HG02852 (cell line): Measurements from ENCODE around the gene SLC28A2.
"Not testable (repeated sequence)": the region's sequence is repeated elsewhere in the genome, so short reads cannot be mapped to it uniquely, and the experiment has no call there.

Experiments used
- ATAC-seq: cut with Tn5 transposase; IDR thresholded peaks from one replicate; pipeline ENCODE4 v1.9.1; 2021; ENCODE audit warnings: mild to moderate bottlenecking, moderate library complexity; ENCODE audit not compliant: unreplicated experiment

Gene SLC28A2

DNA sequence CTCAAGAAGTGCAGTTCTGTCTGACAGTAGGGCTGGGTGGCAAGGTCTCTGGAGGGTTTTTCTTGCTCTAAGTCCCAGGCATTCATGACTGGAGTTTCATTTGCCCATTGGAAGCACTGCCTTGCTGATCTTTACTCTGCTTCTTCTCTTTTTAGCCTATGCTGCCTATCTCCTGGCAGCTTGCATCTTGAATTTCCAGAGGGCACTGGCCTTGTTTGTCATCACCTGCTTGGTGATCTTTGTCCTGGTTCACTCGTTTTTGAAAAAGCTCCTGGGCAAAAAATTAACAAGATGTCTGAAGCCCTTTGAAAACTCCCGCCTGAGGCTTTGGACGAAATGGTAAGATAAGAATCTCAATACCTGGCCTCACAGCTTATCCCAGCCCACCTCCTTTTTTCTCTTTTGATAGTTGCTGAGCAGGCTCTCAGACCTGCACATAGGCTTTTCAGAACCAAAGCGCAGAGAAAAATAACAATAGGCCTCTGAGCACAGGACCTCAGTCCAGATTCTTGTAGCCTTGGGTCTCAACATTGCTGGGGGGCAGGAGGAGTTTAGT lies 10.9 kb downstream of the SLC28A2 start:
- no peak for ATAC-seq

DNA sequence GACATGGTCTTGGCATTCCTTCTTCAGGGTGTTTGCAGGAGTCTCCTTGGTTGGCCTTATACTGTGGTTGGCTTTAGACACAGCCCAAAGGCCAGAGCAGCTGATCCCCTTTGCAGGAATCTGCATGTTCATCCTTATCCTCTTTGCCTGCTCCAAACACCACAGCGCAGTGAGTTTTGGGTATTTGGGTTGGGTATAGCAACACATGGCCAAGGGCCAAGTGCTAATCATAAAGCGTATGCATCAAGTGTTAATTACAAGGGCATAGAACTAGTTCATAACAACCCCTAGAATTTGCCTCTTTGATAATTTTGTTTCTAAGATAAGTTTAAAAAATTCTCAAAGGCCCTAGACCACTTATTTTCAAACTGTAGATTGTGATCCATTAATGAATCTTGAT lies 11.8 kb downstream of the SLC28A2 start:
- ATAC-seq = no peak

DNA sequence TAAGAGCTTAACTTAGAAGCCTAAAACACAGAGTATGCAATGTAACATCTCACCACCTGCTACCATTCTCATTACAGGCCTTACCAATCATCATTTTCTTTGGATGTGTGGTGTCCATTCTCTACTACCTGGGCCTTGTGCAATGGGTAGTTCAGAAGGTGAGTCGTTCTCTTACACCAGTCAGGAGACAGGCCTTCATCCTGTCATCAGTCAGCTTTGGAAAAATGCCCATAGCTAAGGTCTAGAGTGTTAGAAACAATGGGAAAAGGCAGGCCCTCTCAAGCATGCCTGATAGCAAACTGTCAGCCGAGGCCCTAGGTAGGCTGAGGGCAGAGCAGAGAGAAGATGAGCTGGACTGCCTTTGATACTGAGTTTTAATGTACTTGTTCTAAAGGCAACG lies 13.5 kb downstream of the SLC28A2 start:
- ATAC-seq = no peak

DNA sequence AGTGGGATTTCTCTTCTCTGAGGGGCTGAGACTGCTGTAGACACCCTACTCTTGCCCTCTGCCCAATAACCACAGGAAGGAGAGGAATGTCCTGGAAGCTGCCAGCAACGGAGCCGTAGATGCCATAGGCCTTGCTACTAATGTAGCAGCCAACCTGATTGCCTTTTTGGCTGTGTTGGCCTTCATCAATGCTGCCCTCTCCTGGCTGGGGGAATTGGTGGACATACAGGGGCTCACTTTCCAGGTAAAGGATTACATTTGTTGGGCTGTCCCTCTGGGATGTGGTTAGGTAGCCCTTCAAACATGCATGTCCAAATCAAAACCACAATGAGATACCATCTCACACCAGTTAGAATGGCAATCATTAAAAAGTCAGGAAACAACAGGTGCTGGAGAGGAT lies 16.1 kb downstream of the SLC28A2 start:
- ATAC-seq = no peak

DNA sequence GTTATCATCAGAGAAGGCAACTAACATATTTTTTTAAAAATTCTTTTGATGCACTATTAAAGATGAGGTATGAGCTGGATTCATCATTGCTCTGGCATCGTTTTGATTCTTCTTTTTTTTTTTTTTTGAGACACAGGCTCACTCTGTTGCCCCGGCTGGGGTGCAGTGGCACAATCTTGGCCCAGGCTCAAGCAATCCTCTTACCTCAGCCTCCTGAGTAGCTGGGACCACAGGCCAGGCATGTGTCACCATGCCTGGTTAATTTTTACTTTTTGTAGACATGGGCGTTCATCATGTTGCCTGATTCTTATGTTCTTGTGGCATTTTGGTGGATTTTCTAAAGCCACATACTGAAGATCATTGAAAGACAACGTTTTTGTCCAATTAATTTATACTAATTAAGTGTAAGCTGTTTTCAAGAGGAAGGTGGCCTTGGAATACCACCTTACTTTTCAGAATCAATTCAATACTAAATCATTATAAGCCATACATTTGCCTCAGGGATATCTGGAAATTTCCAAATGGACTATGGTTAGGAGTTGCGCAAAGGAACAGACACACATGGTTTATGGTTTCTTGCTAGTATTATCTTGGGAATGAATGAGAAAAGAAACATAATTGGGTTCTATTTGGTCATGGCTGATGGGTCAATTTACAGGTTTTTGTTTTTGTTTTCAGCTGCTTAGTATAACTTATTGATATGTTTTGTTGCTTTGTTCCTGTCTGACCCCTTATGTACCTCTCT lies 22.8 kb downstream of the SLC28A2 start:
- ATAC-seq = no peak

DNA sequence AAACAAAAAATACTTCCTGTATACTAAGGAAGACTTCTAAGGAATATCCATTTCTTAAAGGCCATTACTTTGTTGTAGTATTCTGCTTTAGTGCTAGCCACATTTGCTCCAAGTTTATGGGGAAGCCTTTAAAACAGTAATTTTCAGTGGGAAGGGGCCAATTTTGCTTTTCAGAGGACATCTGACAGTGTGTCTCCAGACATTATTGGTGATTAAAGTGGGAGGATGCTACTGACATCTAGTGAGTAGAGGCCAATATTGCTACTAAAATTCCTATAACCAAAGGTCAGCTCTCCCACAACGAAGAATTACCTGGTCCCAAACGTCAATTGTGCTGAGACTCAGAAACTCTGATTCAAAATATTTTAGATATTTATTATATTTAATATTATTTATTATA lies 24.8 kb downstream of the SLC28A2 start:
- no peak for ATAC-seq

DNA sequence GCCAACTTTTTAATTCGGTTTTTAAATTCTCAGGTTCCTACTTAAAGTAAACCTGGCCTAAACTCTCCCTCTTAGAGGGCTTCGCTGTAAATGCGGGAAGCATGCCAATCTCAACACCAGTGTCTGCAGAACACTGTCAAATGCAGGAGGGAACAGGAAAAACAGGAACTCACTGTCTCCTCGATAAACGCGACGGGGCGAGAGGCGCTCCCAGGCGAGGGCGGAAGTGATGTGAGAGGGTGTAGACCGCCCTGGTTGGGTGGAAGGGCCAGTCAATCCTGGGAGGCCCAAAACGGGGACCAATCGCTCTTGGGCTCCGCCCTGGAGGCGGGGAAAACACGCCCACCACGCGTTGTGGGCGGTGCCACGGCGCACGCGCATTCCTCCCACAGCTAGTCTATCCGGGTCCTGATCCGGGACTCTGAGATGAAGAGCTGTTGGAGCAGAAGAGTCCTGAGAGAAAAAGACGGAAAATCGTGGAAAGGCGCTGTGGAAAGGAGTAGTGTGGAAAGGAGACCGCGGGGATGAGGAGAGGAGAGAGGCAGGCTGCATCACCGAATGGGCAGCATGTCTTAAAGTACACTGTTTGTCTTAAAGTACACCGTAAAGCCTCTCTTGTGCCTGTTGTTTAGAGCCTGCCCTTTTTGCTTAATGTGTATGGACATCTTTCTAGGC lies 27.1 kb downstream of the SLC28A2 start:
- ATAC-seq = peak; percentile 100

DNA sequence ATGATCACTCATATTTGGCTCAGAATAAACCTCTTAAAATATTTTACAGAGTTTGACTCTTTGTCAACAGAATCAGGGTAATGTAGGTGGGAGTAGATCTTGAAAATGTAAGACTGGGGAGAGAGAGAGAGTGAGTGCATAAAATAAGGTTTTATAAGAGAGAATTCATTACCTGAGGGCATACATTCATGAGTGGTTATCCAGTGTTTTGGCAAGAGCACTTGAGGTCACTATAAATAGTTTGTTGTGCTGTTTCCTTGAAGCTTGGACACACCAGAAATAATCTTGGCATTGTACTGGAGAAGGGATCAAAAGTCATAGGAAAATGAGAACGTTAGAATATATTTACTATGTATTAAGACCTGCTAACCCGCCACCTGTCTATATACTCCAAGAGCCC lies 33.4 kb downstream of the SLC28A2 start:
- no peak for ATAC-seq

DNA sequence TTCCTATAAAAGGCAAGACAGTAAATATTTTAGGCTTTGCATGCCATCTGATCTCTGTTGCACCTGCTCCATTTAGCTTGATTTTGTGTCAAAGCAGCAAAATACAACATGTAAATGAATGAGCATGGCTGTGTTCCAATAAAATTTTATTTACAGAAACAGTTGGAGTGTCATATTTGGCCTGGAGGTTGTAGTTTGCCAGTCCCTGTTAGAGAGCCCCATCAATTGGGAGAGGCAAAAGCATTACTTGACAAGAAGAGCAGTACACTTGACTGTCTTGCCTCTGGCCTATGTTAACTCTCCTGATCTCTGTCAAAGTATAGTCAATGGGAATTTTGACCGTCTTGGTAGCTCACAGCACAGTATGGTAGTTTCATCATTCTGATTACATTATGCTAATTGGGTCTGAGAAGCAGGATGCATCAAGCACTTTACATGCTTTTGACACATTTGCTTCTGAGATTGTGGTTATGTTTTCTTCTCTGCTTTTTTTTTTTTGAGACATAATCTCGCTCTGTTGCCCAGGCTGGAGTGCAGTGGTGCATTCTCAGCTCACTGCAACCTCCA lies 35.4 kb downstream of the SLC28A2 start:
- no peak for ATAC-seq

DNA sequence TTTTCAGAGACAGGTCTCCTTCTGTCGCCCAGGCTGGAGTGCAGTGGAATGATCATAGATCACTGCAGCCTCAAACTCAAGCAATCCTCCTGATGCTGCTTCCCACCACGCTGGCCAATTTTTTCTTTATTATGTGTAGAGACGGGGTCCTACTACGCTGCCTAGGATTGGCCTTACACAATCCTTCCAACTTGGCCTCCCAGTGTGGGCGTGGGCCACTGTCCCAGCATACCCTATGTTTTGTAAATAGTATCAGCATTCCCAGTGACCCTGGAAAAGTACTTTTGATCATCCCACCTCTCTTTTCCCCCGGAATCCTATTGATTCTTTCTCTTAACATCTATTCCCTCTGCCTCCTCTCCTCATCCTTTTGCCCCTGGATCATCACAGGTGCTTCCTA lies 36.9 kb downstream of the SLC28A2 start:
- ATAC-seq = no peak

DNA sequence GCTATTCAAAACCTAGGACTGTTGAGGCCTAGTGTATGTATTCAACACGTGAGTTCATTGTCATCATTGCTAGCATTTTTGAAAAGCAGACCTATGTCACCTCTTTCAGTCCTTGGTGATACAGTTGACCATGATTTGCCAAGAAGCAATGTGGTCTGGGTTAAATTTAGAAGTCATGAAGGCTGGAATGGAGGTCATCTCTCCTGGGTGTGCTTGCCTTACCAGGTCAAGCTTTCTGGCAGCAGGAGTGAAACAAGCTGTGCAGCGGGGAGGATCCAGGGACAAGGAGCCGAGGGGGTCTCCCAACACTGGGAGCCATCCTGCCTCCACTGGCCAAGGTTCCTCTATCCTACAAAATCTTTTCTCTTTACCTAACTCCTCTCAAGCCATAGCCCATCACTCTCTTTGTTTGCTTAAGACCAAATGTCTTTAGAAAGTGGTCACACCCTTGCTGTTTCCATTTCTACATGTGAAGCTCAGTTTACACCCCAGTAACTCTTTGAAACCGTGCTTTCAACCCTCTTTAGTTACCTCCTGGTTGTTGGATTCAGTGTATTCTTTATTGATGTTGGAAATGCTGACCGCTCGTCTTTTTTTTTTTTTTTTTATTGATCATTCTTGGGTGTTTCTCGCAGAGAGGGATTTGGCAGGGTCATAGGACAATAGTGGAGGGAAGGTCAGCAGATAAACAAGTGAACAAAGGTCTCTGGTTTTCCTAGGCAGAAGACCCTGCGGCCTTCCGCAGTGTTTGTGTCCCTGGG lies 40.0 kb downstream of the SLC28A2 start:
- no peak for ATAC-seq

DNA sequence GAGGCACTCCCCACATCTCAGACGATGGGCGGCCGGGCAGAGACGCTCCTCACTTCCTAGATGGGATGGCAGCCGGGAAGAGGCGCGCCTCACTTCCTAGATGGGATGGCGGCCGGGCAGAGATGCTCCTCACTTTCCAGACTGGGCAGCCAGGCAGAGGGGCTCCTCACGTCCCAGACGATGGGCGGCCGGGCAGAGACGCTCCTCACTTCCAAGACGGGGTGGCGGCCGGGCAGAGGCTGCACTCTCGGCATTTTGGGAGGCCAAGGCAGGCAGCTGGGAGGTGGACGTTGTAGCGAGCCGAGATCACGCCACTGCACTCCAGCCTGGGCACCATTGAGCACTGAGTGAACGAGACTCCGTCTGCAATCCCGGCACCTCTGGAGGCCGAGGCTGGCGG lies 41.3 kb downstream of the SLC28A2 start:
- ATAC-seq = not testable (repeated sequence)

DNA sequence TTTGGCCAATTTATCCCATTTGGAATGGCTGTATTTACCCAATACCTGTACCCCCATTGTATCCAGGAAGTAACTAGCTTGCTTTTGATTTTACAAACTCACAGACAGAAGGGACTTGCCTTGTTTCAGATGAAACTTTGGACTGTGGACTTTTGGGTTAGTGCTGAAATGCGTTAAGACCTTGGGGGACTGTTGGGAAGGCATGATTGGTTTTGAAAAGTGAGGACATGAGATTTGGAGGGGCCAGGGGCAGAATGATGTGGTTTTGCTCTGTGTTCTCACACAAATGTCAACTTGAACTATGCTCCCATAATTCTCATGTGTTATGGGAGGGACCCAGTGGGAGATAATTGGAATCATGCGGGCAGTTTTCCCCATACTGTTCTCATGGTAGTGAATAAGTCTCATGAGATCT lies 46.9 kb downstream of the SLC28A2 start:
- not testable (repeated sequence) for ATAC-seq

DNA sequence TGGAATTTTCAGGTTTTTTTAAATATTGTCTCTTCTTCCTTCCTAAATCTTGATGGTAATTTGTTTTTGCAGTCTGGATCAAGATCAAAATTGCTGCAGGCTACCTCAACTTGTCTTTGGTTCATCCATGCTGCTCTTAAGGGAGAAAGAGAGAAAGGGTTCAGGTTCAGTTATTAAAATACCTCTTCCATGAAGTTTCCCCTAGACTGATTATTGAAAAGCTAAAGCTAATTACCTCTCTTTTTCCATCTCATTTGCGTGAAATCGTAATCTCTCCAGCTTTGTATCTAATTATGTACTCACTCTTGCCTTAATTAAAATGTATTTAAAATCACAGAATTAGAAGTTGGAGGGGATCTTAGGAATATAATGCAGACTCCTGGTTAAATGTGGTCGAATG lies 52.7 kb downstream of the SLC28A2 start:
- no peak for ATAC-seq

DNA sequence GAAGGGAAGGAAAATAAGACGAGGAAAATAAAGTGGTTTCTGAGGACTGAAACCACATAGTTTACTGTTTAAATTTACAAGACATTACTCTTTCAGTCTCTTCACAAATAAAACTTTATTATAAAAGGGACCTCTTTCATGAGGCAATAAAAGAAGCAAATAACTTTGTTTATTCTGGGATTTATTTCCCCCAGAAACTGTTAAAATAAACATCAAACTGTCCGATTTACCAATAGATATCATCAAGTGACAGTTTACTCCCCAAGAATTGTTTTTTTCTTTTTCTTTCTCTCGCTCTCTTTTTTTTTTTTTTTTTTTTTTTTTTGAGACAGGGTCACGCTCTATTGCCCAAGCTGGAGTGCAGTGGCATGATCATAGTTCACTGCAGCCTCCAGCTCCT lies 54.1 kb downstream of the SLC28A2 start:
- ATAC-seq = no peak

DNA sequence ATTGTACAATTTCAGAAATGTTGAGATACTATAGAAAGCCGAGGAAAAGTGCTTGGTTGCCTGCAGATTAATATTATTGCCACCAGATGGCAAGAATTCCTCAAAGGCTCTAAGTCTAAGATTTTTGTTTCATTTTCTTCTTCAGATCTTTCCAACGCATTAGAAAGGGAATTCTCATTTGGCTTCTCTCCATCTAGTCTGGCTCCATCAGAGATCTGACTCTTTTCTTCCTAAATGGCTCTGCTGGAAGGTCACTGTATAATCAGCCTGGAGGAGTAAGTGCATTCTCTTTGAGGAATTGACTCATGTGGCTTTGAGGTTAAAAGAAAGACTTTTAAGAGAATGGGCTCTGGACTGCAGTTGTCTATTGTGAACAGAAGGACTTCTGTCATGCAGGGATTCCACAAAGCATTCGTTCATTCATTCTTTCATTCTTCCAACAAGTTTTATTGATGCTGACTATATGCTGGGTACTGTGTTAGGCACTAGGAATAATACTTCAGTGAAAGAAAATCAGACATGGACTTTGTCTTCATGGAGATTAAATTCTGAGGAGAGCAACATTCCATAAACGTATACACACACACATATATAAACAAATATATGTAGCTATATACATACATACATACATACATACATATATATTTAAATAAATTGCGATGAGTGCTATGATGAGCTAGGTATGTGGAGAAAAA lies 55.3 kb downstream of the SLC28A2 start:
- ATAC-seq = no peak

DNA sequence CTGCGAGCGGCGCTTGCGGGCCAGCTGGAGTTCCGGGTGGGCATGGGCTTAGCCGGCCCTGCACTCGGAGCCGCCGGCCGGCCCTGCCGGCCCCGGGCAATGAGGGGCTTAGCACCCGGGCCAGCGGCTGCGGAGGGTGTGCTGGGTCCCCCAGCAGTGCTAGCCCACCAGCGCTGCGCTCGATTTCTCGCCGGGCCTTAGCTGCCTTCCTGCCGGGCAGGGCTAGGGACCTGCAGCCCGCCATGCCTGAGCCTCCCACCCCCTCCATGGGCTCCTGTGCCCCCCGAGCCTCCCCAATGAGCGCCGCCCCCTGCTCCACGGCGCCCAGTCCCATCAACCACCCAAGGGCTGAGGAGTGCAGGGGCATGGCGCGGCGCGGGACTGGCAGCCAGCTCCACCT lies 62.1 kb downstream of the SLC28A2 start:
- not testable (repeated sequence) for ATAC-seq

DNA sequence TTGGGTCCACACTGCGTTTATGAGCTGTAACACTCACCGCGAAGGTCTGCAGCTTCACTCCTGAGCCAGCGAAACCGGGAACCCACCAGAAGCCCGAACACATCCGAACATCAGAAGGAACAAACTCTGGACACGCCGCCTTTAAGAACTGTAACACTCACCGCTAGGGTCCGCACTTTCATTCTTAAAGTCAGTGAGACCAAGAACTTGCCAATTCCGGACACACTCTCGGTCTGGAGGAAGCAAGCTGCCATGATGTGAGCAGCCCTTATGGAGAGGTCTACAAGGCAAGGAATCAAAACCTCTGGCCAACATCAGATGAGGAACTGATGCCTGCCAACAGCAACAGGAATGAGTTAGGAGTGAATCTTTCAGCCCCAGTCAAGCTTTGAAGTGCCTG lies 62.9 kb downstream of the SLC28A2 start:
- no peak for ATAC-seq

DNA sequence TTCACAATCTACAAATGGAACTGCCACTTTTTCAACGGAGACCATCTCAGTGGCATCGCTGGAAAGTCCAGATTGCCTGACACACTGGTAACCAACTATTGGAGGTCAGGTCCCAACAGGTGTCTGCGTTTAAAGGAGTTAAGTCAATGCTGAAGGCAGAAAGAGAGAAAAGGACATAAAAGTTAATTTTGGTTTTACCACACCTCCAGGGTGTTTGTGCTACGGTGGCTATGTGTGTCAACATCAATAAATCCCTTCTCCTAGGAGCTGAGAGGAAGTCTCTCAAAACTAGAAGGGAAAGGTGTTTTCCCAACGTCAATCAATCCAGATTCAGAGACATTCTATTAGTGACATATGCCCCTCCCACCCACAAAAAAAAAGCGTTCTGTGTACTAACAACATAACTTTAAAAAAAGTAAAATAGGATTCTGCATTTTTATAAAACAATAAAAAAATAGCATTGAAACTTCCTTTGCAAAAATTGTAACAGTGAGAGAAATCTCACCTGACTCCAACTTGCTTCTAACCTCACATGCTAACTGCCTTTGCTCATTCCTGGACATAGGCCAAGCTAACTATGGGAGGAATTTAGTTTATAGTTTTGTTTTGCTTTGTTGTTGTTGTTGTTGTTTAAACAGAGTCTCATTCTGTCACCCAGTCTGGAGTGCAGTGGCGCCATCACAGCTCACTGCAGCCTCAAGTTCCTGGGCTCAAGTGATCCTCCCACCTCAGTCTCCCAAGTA lies 67.6 kb downstream of the SLC28A2 start:
- ATAC-seq = no peak

DNA sequence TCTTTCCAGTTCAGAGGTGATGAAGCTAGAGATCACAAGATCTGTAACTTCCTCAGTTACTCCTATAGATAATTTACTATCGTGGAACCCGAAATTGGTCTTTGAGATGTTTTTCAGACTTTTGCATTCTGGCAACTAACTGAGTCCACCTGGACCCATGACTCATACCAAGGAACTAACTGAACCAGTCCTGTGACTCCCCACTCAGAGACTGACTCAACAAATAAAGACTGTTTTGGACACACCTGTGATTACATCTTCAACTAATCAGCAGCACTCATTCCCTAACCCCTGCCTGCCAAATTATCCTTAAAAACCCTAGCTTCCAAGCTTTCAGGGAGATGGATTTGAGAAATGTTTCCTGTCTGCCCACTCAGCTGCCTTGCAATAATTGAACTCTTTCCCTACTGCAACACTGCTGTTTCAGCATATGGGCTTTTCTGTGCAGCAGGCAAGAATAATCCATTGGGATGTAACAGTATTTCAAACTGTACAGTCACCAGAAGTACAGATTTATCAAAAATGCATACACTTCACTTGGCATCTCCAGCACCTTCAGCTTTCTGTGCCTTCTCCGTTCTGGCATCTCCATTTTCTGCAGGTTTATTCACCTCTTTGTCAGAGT lies 68.7 kb downstream of the SLC28A2 start:
- ATAC-seq = no peak
